A673 (cell line): ENCODE data around the gene HPDL.

ENCODE experiments used
- CTCF ChIP-seq: fragments of 300-800, 200-600 bp; sonication (generic); conservative IDR thresholded peaks from 2 replicates; pipeline ENCODE4 v1.5.1; 2017; ENCODE audit warnings: low read depth, mild to moderate bottlenecking, antibody characterized with exemption, low read length, moderate library complexity, mixed read lengths
- EZH2 ChIP-seq: fragments of 200-600 bp; sonication (generic); IDR thresholded peaks from 2 replicates; pipeline ENCODE4 v1.6.1; 2017; ENCODE audit warnings: borderline replicate concordance, low read depth, mild to moderate bottlenecking, mixed read lengths, antibody characterized with exemption, low read length; ENCODE audit not compliant: poor library complexity, severe bottlenecking

- TF ChIP-seq CTCF (no peak), EZH2 (no peak)
Measured at GRCh38 chr1:45373573-45373972, 46.9 kb downstream of the HPDL start.
